ENCODE results near the gene ITPKC. TPM values are rescaled to one million over a fixed set of nuclear protein-coding genes. Genes with fewer than 3 reads are reported as not detected.

ITPKC gene
- total RNA-seq, 2 experiments from 2014 or later = 7.1 TPM

Other genes starting within 250 kb of the ITPKC start
- 100 to 1,000 TPM; 139 to 140 TPM for gene SHKBP1, start 140.2 kb upstream of the ITPKC start, total RNA-seq
- gene LTBP4, start 115.7 kb upstream of the ITPKC start, total RNA-seq = 10 to 100 TPM; 83.3 to 94.0 TPM
- gene NUMBL, start 26.5 kb upstream of the ITPKC start, total RNA-seq = 10 to 100 TPM in 1 of 2 experiments, 1 to 10 TPM in 1; 9.9 to 11.7 TPM
- gene COQ8B, start 226 bp upstream of the ITPKC start, total RNA-seq = 10 to 100 TPM; 35.8 to 36.8 TPM
- 10 to 100 TPM; 13.5 to 15.6 TPM for gene ACTMAP, start 33.4 kb downstream of the ITPKC start, total RNA-seq
- 100 to 1,000 TPM; 145 to 157 TPM for gene SNRPA, start 34.1 kb downstream of the ITPKC start, total RNA-seq
- gene MIA, start 58.4 kb downstream of the ITPKC start, total RNA-seq = 1 to 10 TPM; 3.0 TPM
- 10 to 100 TPM; 53.1 to 57.7 TPM for gene RAB4B, start 61.1 kb downstream of the ITPKC start, total RNA-seq
- 100 to 1,000 TPM; 158 to 159 TPM for gene EGLN2, start 82.1 kb downstream of the ITPKC start, total RNA-seq
- gene CYP2A6, start 133.3 kb downstream of the ITPKC start, total RNA-seq = under 1 TPM; 0.28 to 0.55 TPM
- gene CYP2A7, start 165.1 kb downstream of the ITPKC start, total RNA-seq = not detected

Measured in activated naive CD8-positive, alpha-beta T cell treated with anti-CD3 and anti-CD28 coated beads, Interleukin-2, amount 10 ng/mL, durations not matched to agents 7 days and 5 days (primary cell).